Ovary (tissue), 9 donors: ENCODE measurements around the gene H6PD. TPM values are rescaled to one million over a fixed set of nuclear protein-coding genes. Genes with fewer than 3 reads are reported as not detected.

Experiments
- DNase-seq, 5 donors: peaks; one replicate each; pipeline ENCODE4 v3.0.0-alpha.2; 2019 to 2020
- H3K27ac ChIP-seq, 2 donors: fragments of 200-600 bp; one replicate each; pipeline versions ENCODE4 v1.5.1 to v1.8.0; 2019 to 2022
- H3K27me3 ChIP-seq: fragments of 200-600 bp; one replicate; pipeline ENCODE4 v1.8.0; 2022
- H3K36me3 ChIP-seq: fragments of 200-600 bp; sonication (generic); one replicate; pipeline ENCODE4 v1.5.1; 2019
- H3K4me1 ChIP-seq: one replicate; pipeline ENCODE4 v1.8.1; 2013; ENCODE audit warnings: mild to moderate bottlenecking, moderate library complexity; ENCODE audit not compliant: insufficient read depth
- H3K4me3 ChIP-seq: fragments of 200-600 bp; sonication (generic); one replicate; pipeline ENCODE4 v1.5.1; 2017
- H3K9me3 ChIP-seq, 2 donors: fragments of 200-600 bp in 1 of 2; sonication (generic) in 1 of 2; one replicate each; pipeline versions ENCODE4 v1.5.1 to v1.8.1; 2013 to 2019; ENCODE audit warnings: mild to moderate bottlenecking in 1 of 2, moderate library complexity in 1 of 2
- CTCF ChIP-seq, 3 donors: fragments of 450-650 bp in 2 of 3; fragments of 200-600 bp in 1 of 3; IDR thresholded peaks; one replicate each; pipeline versions ENCODE4 v1.5.1 to v1.8.0; 2016 to 2022; ENCODE audit warnings: antibody characterized with exemption in 3 of 3, mild to moderate bottlenecking in 1 of 3
- EP300 ChIP-seq: sonication (generic); formaldehyde crosslinking; IDR thresholded peaks from one replicate; pipeline ENCODE4 v1.6.1; 2017; ENCODE audit warnings: antibody characterized with exemption
- POLR2A ChIP-seq: fragments of 450-650 bp; IDR thresholded peaks from one replicate; pipeline ENCODE4 v1.6.1; 2017; ENCODE audit warnings: antibody characterized with exemption, mild to moderate bottlenecking, moderate library complexity
- WGBS, 3 donors: extraction: QIAGEN DNeasy Blood & Tissue Kit in 1 of 3; methylation state at CpG; one replicate each; pipeline versions ENCODE4 v1.1.5 to v1.1.7; 2013 to 2017; 5-methylcytosine and 5-hydroxymethylcytosine counted together
- intact Hi-C, 4 donors: fragments of 100-400 bp; cut with DNase I; formaldehyde crosslinking; loops; one replicate each; pipeline versions ENCODE4 v1.11.0 to v1.15.1; 2022 to 2023
- polyA plus RNA-seq, 2 donors: library from polyadenylated mRNA; stranded (reverse); fragments of 200-250 nt in 1 of 2; fragments of 350-450 nt in 1 of 2; fragmentation: Illumina TruSeq in 1 of 2; extraction: RNeasy Lipid Tissue Mini Kit (QIAGEN cat#74804) in 1 of 2; gene quantifications; one replicate each; pipeline ENCODE4 v1.2.3, GENCODE V29; 2013 to 2014
- total RNA-seq, 7 donors: library from RNA; depleted of rRNA in 2 of 7; stranded (reverse); fragments of >200 nt in 2 of 7; fragmentation: NEBNext Ultra II Directional in 3 of 7; extraction: Animal tissue kit (Norgen Biotek cat#: 25700) in 3 of 7; gene quantifications; one replicate each; pipeline versions ENCODE4 v1.1.0 to v1.2.4, GENCODE V29; 2016 to 2023
- donor health status: DM: no; HTN: no; CAD: no; lungs with moderate emphysema.
- donor health status: DM: no; HTN: no; CAD: no.
- donor health status: Bipolar disorder and iron deficiency.
- donor health status: DM: yes; HTN: yes; CAD: no.
- donor health status: DM: no; HTN: no; CAD: no.
- donor health status: DM: yes; HTN: yes; CAD: no.

The H6PD gene
- total and polyA plus RNA-seq, 9 donors = 47.0 to 148 (median 89.7) TPM

DNA sequence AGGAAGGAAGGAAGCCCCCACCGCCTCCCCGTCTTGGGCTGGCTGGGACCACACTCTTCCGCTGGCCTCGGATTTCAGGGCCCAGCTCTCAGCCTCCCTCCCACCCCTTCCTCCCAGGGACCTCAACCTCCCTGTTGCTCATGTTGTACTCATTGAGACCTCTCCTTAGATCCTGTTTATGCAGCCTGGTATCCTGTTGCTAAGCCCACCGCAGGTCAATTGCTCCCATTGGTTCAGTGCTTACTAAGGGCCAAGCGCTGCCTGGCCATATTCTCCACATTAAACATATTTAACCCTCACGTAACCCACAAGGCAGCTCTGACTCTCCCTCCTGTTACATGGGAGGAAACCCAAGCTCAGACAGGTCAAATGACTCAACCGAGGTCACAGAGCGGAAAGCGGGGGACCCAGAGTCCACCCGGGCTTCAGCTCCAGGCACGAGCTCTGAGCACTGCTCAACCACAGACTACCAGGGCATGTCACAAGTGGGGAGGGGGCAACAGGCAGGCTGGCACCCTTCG is 23.2 kb upstream of the H6PD start:
- 77 to 79% (median 78%) methylated on average over 13 of the region's 13 CpGs for WGBS, 3 donors
- no peak overlapping the region for H3K27ac ChIP-seq

GRCh38 chr1:9212735-9213134 is 21.8 kb upstream of the H6PD start:
- no peaks in the 10 kb centered on the region for H3K4me1 ChIP-seq
- H3K36me3 ChIP-seq = no peaks in the 10 kb centered on the region
- 75 to 78% (median 77%) methylated on average over 3 of the region's 3 CpGs for WGBS, 3 donors
- no peak overlapping the region for H3K27ac ChIP-seq
- no peaks in the 10 kb centered on the region for H3K9me3 ChIP-seq
- TF ChIP-seq POLR2A (no peak), CTCF (IDR thresholded peaks at IDR 0.05) (no peak), EP300 (no peak)
- DNase-seq = no peak
- no peak overlapping the region for H3K4me3 ChIP-seq
- intact Hi-C loops = no loop called here
- no peaks in the 10 kb centered on the region for H3K27me3 ChIP-seq

More for the DNA sequence above, 23.2 kb upstream of the H6PD start:
- TF ChIP-seq POLR2A (no peak), EP300 (no peak), CTCF (IDR thresholded peaks at IDR 0.05) (no peak)
- Histone ChIP-seq H3K4me3 (no peak overlapping the region), H3K27me3 (no peaks in the 10 kb centered on the region), H3K4me1 (no peaks in the 10 kb centered on the region), H3K9me3 (no peaks in the 10 kb centered on the region), H3K36me3 (no peaks in the 10 kb centered on the region)
- intact Hi-C loops = no loop called here
- DNase-seq = no peak

- H3K4me3 ChIP-seq = no peak overlapping the region
- H3K27me3 ChIP-seq = no peaks in the 10 kb centered on the region
- H3K27ac ChIP-seq = no peak overlapping the region
- no peak for DNase-seq
- no peaks in the 10 kb centered on the region for H3K4me1 ChIP-seq
- no peaks in the 10 kb centered on the region for H3K36me3 ChIP-seq
- TF ChIP-seq CTCF (IDR thresholded peaks at IDR 0.05) = no peak
- no peak for TF ChIP-seq EP300
- TF ChIP-seq POLR2A = no peak
- H3K9me3 ChIP-seq = no peaks in the 10 kb centered on the region
- intact Hi-C loops = no loop called here
- 87 to 92% (median 88%) methylated on average over 10 of the region's 10 CpGs for WGBS, 3 donors
These were observed 20.6 kb upstream of the H6PD start for GRCh38 chr1:9213956-9214355.

- no peaks in the 10 kb centered on the region for H3K4me1 ChIP-seq
- no peak for DNase-seq
- H3K36me3 ChIP-seq = no peaks in the 10 kb centered on the region
- TF ChIP-seq EP300 (no peak), POLR2A (no peak), CTCF (IDR thresholded peaks at IDR 0.05) (no peak)
- H3K9me3 ChIP-seq = no peaks in the 10 kb centered on the region
- no peak overlapping the region for H3K27ac ChIP-seq
- H3K4me3 ChIP-seq = no peak overlapping the region
- intact Hi-C loops = no loop called here
- 65 to 72% (median 72%) methylated on average over 5 of the region's 5 CpGs for WGBS, 3 donors
- no peaks in the 10 kb centered on the region for H3K27me3 ChIP-seq
These were observed 15.7 kb upstream of the H6PD start for GRCh38 chr1:9218917-9219316.
